IMR-90 (cell line): ENCODE data around the gene THSD8. TPM values are rescaled to one million over a fixed set of nuclear protein-coding genes. Genes with fewer than 3 reads are reported as not detected.

Source experiments
- ATAC-seq: fragments of 200-7000 bp; cut with Tn5 transposase; 2 replicates; pipeline ENCODE4 v1.9.1; 2020; ENCODE audit warnings: low read depth, mild to moderate bottlenecking, moderate library complexity
- BruUV-seq: library from RNA; stranded (reverse); fragments of 400-500 nt; replicated peaks from 2 replicates; lab custom pipeline; 2021; lab: Mats Ljungman, UMichigan
- CTCF ChIA-PET: fragments of 300-600 bp; formaldehyde crosslinking; extraction: SDS; loops from one replicate; lab custom pipeline; 2021; ENCODE audit warnings: antibody characterized with exemption; lab: Yijun Ruan, JAX
- POLR2A ChIA-PET: fragments of 300-600 bp; sonication (Branson Sonifier 250); formaldehyde crosslinking; loops from one replicate; lab custom pipeline; 2022; ENCODE audit warnings: antibody characterized with exemption; ENCODE audit not compliant: unreplicated experiment; lab: Charles Lee
- DNase-seq: peaks from one replicate; pipeline ENCODE4 v3.0.0; 2013
- H2AFZ ChIP-seq: replicated peaks from 2 replicates; pipeline ENCODE3; 2013; ENCODE audit warnings: low read length, mild to moderate bottlenecking; ENCODE audit not compliant: poor library complexity
- H2AK5ac ChIP-seq: 2 replicates; pipeline ENCODE4 v1.6.1; 2013; ENCODE audit warnings: low read depth, low read length, inconsistent platforms
- H2AK9ac ChIP-seq: replicated peaks from 2 replicates; pipeline ENCODE3; 2013; ENCODE audit warnings: mild to moderate bottlenecking, low read depth, low read length, moderate library complexity; ENCODE audit not compliant: poor library complexity
- H2BK120ac ChIP-seq: 2 replicates; pipeline ENCODE4 v1.6.1; 2013; ENCODE audit warnings: low read depth, low read length, inconsistent platforms
- H2BK15ac ChIP-seq: 3 replicates; pipeline ENCODE4 v1.6.1; 2013; ENCODE audit warnings: low read depth, low read length, inconsistent platforms
- H2BK20ac ChIP-seq: 2 replicates; pipeline ENCODE4 v1.6.1; 2013; ENCODE audit warnings: low read depth, mild to moderate bottlenecking, inconsistent platforms, low read length, moderate library complexity
- H2BK5ac ChIP-seq: 2 replicates; pipeline ENCODE4 v1.6.1; 2013; ENCODE audit warnings: mild to moderate bottlenecking, low read depth, low read length, inconsistent platforms; ENCODE audit not compliant: poor library complexity, severe bottlenecking
- H3K14ac ChIP-seq: replicated peaks from 2 replicates; pipeline ENCODE4 v1.6.1; 2013; ENCODE audit warnings: low read depth, low read length, inconsistent platforms
- H3K18ac ChIP-seq: 2 replicates; pipeline ENCODE4 v1.6.1; 2013; ENCODE audit warnings: low read depth, low read length, control low read depth
- H3K23ac ChIP-seq: 2 replicates; pipeline ENCODE4 v1.6.1; 2013; ENCODE audit warnings: low read depth, low read length, inconsistent platforms
- H3K27ac ChIP-seq: 2 replicates; pipeline ENCODE4 v1.5.1; 2013; ENCODE audit warnings: mild to moderate bottlenecking, control low read depth, low read length; ENCODE audit not compliant: insufficient read depth
- H3K27me3 ChIP-seq: 2 replicates; pipeline ENCODE4 v1.6.1; 2013; ENCODE audit warnings: low read length; ENCODE audit not compliant: control insufficient read depth, insufficient read depth
- H3K36me3 ChIP-seq: 2 replicates; pipeline ENCODE4 v1.6.1; 2013; ENCODE audit warnings: low read length, mixed read lengths; ENCODE audit not compliant: control insufficient read depth, insufficient read depth
- H3K4ac ChIP-seq: 2 replicates; pipeline ENCODE4 v1.6.1; 2013; ENCODE audit warnings: low read depth, low read length, inconsistent platforms
- H3K4me1 ChIP-seq: 2 replicates; pipeline ENCODE4 v1.6.1; 2013; ENCODE audit warnings: low read length, mixed read lengths; ENCODE audit not compliant: control insufficient read depth, insufficient read depth
- H3K4me2 ChIP-seq: 2 replicates; pipeline ENCODE4 v1.6.1; 2013; ENCODE audit warnings: low read depth, mild to moderate bottlenecking, control low read depth, low read length, moderate library complexity
- H3K4me3 ChIP-seq: 2 replicates; pipeline ENCODE4 v1.5.1; 2013; ENCODE audit warnings: low read depth, mild to moderate bottlenecking, control low read depth, low read length, moderate library complexity; ENCODE audit not compliant: insufficient read depth
- H3K56ac ChIP-seq: 2 replicates; pipeline ENCODE4 v1.6.1; 2013; ENCODE audit warnings: low read length, inconsistent platforms; ENCODE audit not compliant: insufficient read depth; ENCODE audit errors: extremely low read depth
- H3K79me1 ChIP-seq, 2 experiments: 2 replicates each; pipeline ENCODE4 v1.6.1; 2013; ENCODE audit warnings: low read length in 2 of 2, inconsistent platforms in 1 of 2, low read depth in 1 of 2
- H3K9ac ChIP-seq: 2 replicates; pipeline ENCODE4 v1.6.1; 2013; ENCODE audit warnings: low read depth, low read length, control low read depth
- H3K9me1 ChIP-seq: 2 replicates; pipeline ENCODE4 v1.6.1; 2013; ENCODE audit warnings: low read length, inconsistent platforms; ENCODE audit not compliant: insufficient read depth
- H3K9me3 ChIP-seq: 2 replicates; pipeline ENCODE4 v1.6.1; 2013; ENCODE audit warnings: low read length; ENCODE audit not compliant: control insufficient read depth, insufficient read depth
- H4K20me1 ChIP-seq: 2 replicates; pipeline ENCODE4 v1.6.1; 2013; ENCODE audit warnings: low read length, inconsistent platforms; ENCODE audit not compliant: insufficient read depth
- H4K5ac ChIP-seq: 2 replicates; pipeline ENCODE4 v1.6.1; 2013; ENCODE audit warnings: mild to moderate bottlenecking, low read depth, low read length, control low read depth
- H4K8ac ChIP-seq, 2 experiments: 2 replicates each; pipeline ENCODE4 v1.6.1; 2013; ENCODE audit warnings: low read depth in 2 of 2, low read length in 2 of 2, control low read depth in 1 of 2, inconsistent platforms in 1 of 2
- H4K91ac ChIP-seq: 2 replicates; pipeline ENCODE4 v1.6.1; 2013; ENCODE audit warnings: low read depth, low read length, inconsistent platforms; ENCODE audit not compliant: insufficient read depth
- BHLHE40 ChIP-seq: fragments of 150-350 bp; IDR thresholded peaks from 2 replicates; pipeline ENCODE4 v1.6.1; 2016; ENCODE audit warnings: mild to moderate bottlenecking, low read depth, low read length
- CHD1 ChIP-seq: IDR thresholded peaks from 2 replicates; pipeline ENCODE4 v1.6.1; 2012; ENCODE audit warnings: low read depth, low read length, improper control_type of control experiment
- ELK1 ChIP-seq: fragments of 150-350 bp; IDR thresholded peaks from 2 replicates; pipeline ENCODE4 v1.6.1; 2016; ENCODE audit warnings: low read depth, mild to moderate bottlenecking, low read length, moderate library complexity, borderline replicate concordance
- MAFK ChIP-seq: IDR thresholded peaks from 2 replicates; pipeline ENCODE4 v1.6.1; 2012; ENCODE audit warnings: low read depth, low read length, improper control_type of control experiment
- RAD21 ChIP-seq: IDR thresholded peaks from 2 replicates; pipeline ENCODE4 v1.6.1; 2012; ENCODE audit warnings: low read length, improper control_type of control experiment
- RCOR1 ChIP-seq: IDR thresholded peaks from 2 replicates; pipeline ENCODE4 v1.6.1; 2012; ENCODE audit warnings: mild to moderate bottlenecking, low read length, improper control_type of control experiment; ENCODE audit not compliant: insufficient replicate concordance
- RFX5 ChIP-seq: IDR thresholded peaks from 2 replicates; pipeline ENCODE4 v1.8.0; 2012; ENCODE audit warnings: low read depth, mild to moderate bottlenecking, low read length, moderate library complexity
- SMC3 ChIP-seq: fragments of 150-350 bp; IDR thresholded peaks from 2 replicates; pipeline ENCODE4 v1.6.1; 2016; ENCODE audit warnings: low read depth, mild to moderate bottlenecking, antibody characterized with exemption, low read length, moderate library complexity
- USF2 ChIP-seq: fragments of 150-350 bp; IDR thresholded peaks from 2 replicates; pipeline ENCODE4 v1.6.1; 2017; ENCODE audit warnings: mild to moderate bottlenecking, antibody characterized with exemption, low read length, low read depth
- WGBS, 2 experiments: methylation state at CpG; one replicate each; pipeline versions ENCODE4 v1.1.5 to v1.1.7; 2013; ENCODE audit warnings: missing lambda C conversion rate in 2 of 2; ENCODE audit not compliant: insufficient read length in 1 of 2; ENCODE audit errors: extremely low coverage in 2 of 2; 5-methylcytosine and 5-hydroxymethylcytosine counted together
- dilution Hi-C: fragments of 300-500 bp; cut with HindIII; formaldehyde crosslinking; loops from one replicate; pipeline ENCODE4 v1.14.3; 2018; ENCODE audit warnings: low sequenced_read_pairs; ENCODE audit not compliant: unreplicated experiment
- in situ Hi-C: fragments of 300-500 bp; cut with MboI; formaldehyde crosslinking; loops from 3 replicates; pipeline ENCODE4 v1.14.3; 2019; ENCODE audit warnings: low sequenced_read_pairs, inconsistent platforms, mixed read lengths
- intact Hi-C: fragments of 100-400 bp; cut with micrococcal nuclease; formaldehyde crosslinking; loops from 2 replicates; pipeline ENCODE4 v1.10.0; 2022
- polyA plus RNA-seq, 3 experiments: library from polyadenylated mRNA; depleted of rRNA; stranded (reverse); fragments of >200 nt; gene quantifications; 2 replicates each; pipeline ENCODE4 v1.2.3, GENCODE V29; 2012; ENCODE audit warnings: low replicate concordance in 1 of 3
- total RNA-seq: library from RNA; depleted of rRNA; stranded (reverse); fragments of >200 nt; gene quantifications from 2 replicates; pipeline ENCODE4 v1.2.3, GENCODE V29; 2012
- TF ChIP-seq, protein P1 (sequence below): conservative IDR thresholded peaks from 2 replicates; pipeline ENCODE4 v1.5.1; 2012; ENCODE audit warnings: mild to moderate bottlenecking, low read depth, low read length, improper control_type of control experiment

The THSD8 gene
- total and polyA plus RNA-seq, 2 of the 4 experiments (the other 2 are of a cell fraction): 0.68 TPM; not detected in 1

DNA sequence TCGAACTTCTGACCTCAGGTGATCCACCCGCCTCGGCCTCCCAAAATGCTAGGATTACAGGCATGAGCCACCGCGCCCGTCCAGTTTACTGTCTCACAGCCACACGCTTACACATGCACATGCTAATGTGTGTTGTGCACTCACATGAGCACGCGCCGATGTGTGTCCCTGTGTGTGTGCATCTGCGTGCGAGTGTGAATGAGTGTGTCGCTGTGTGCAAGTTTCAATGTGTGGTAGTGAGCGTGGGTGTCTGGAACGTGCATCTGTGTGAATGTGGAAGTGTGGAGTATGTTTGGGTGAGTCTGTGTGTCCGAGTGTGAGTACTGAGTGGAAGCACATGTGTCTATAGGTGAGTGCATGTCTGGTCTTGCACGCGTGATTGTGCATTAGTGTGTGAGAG, 40.6 kb downstream of the THSD8 start:
- Histone ChIP-seq H2BK20ac (no peak overlapping the region), H3K79me1 (no peaks in the 10 kb centered on the region), H2AK5ac (no peak overlapping the region), H2AFZ (no peak overlapping the region), H3K9ac (no peak overlapping the region), H3K27ac (no peak overlapping the region), H3K23ac (no peak overlapping the region), H3K27me3 (peaks cover 40% of the 10 kb centered on the region), H4K91ac (no peak overlapping the region), H3K4me1 (peaks cover 4% of the 10 kb centered on the region; the same call in 1 of the 2 replicates), H4K20me1 (0 out of 2 replicates have a peak, but pooled peaks cover 3% of the 10 kb centered on the region), H3K9me1 (peaks cover 8% of the 10 kb centered on the region; the same call in 1 of the 2 replicates), H3K18ac (no peak overlapping the region), H3K4ac (no peak overlapping the region), H2BK15ac (no peak overlapping the region), H3K4me2 (no peak overlapping the region), H4K8ac (no peak overlapping the region), H4K5ac (no peak overlapping the region), H3K14ac (no peak overlapping the region), H3K4me3 (no peak overlapping the region), H3K36me3 (no peaks in the 10 kb centered on the region), H2BK120ac (no peak overlapping the region), H2BK5ac (no peak overlapping the region), H2AK9ac (no peak overlapping the region), H3K9me3 (no peaks in the 10 kb centered on the region), H3K56ac (no peak overlapping the region)
- dilution Hi-C loops: no loop called here
- ChIA-PET CTCF (interaction anchor here (0.6 kb wide), 1 partner anchor 77 kb away, joined by 3 read pairs; no protein-coding TSS in a partner anchor), POLR2A (no interaction called here)
- WGBS, 2 experiments: 85% methylated on average over 14 of the region's 18 CpGs; no CpG with 5 or more reads in 1 of the 2 experiments
- intact Hi-C loops: no loop called here
- in situ Hi-C loops: no loop called here
- no peak for ATAC-seq
- no peak for DNase-seq
- no peak for TF ChIP-seq SMC3
- TF ChIP-seq RFX5: no peak
- TF ChIP-seq ELK1: no peak
- no peak for TF ChIP-seq USF2
- TF ChIP-seq, protein P1, sequence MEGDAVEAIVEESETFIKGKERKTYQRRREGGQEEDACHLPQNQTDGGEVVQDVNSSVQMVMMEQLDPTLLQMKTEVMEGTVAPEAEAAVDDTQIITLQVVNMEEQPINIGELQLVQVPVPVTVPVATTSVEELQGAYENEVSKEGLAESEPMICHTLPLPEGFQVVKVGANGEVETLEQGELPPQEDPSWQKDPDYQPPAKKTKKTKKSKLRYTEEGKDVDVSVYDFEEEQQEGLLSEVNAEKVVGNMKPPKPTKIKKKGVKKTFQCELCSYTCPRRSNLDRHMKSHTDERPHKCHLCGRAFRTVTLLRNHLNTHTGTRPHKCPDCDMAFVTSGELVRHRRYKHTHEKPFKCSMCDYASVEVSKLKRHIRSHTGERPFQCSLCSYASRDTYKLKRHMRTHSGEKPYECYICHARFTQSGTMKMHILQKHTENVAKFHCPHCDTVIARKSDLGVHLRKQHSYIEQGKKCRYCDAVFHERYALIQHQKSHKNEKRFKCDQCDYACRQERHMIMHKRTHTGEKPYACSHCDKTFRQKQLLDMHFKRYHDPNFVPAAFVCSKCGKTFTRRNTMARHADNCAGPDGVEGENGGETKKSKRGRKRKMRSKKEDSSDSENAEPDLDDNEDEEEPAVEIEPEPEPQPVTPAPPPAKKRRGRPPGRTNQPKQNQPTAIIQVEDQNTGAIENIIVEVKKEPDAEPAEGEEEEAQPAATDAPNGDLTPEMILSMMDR: no peak
- no peak for TF ChIP-seq RCOR1
- no peak for TF ChIP-seq RAD21
- no peak for TF ChIP-seq BHLHE40
- TF ChIP-seq MAFK: no peak
- no peak for TF ChIP-seq CHD1
- BruUV-seq: no TSS peak
